HL-60/S4 treated with retinoic acid at 250 ng/mL for 4 days and 3 days (cell line): ENCODE results near the gene PSD.

Experiments
- in situ Hi-C: fragments of 300-500 bp; cut with MboI; formaldehyde crosslinking; loops from 2 replicates; pipeline ENCODE4 v1.7.0; 2022; ENCODE audit warnings: low sequenced_read_pairs

Gene PSD

DNA sequence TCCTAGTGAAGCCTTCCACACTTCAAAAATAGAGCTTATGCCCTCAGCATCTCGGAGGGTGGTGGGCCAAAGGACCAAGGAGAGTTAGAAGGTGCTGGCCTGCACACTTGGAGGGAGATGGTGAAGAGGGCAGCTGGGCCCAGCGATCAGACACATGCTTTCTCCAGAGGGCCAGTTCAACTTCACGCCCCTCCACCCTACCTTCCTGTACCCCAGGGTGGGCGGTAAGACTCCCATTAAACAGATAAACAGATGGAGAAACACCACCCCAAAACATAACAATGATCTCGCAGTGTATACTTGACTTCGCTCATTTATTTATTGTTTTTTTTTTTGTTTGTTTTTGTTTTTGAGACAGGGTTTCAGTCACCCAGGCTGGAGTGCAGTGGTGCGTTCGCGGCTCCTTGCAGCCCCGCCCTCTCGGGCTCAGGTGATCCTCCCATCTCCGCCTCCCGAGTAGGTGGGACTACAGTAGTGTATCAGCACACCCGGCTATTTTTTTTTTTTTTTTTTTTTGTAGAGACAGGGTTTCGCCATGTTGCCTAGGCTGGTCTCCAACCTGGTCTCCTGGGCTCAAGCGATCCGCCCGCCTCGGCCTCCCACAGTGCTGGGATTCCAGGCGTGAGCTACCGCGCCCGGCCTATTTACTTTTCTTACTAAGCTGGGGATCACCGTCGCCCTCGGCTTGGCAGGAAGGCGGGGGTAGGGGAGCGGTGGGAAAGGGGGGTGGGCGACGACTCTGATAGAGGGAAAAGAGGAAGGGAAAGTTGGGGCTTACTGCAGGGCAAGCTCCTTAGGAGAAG is 30.9 kb upstream of the PSD start:
- in situ Hi-C loops: no loop called here

- in situ Hi-C loops: no loop called here
Measured at GRCh38 chr10:102444851-102445250, 26.3 kb upstream of the PSD start.

DNA sequence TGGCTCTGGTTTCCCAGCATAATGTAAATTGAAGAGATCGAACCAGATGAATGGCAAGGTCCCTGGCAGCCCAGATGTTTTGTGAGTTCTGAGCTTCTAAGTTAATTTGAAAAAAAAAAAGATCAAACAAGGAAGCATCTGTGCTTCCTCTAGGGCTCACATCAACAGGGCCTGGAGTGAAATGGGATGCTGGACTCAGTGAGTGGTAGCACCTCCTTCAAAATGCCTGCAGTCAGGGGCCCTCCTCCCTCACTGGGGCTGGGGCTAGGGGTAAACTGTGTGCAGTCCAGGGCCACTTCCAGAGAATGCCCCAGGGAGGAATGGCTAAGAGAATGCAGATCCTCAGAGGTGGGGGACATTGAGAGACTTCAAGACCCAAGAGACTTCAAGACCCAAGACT is 19.8 kb upstream of the PSD start:
- in situ Hi-C loops: no loop called here

GRCh38 chr10:102437515-102437914 is 18.9 kb upstream of the PSD start:
- in situ Hi-C loops: no loop called here

GRCh38 chr10:102436312-102436711 is 17.7 kb upstream of the PSD start:
- in situ Hi-C loops: no loop called here

- in situ Hi-C loops: no loop called here
Measured at GRCh38 chr10:102435529-102436233, 17.1 kb upstream of the PSD start.

- in situ Hi-C loops: no loop called here
Measured at GRCh38 chr10:102435133-102435497, 16.5 kb upstream of the PSD start.

- in situ Hi-C loops: no loop called here
Measured at GRCh38 chr10:102434394-102435132, 16.0 kb upstream of the PSD start.

DNA sequence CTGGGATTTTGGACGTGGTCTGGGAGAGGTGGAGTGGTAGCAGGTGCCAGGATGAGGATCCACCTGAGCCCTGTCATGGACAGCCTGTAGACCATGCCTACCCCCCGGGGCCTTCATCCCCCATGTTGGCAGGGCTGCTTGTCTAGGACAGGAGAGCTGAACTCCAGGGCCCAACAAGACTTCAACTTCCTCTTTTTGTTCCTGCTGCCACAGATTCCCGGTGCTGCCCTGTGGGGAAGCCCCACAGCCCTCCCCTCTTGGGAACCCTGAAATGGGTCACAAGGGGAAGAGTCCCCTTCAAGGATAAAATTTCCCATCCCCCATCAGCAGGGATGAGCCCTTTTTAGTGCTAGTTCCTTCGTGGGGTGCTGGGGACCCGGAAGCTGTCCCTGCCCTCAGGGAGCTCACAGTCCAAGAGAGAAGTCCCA is 15.0 kb upstream of the PSD start:
- in situ Hi-C loops: no loop called here

DNA sequence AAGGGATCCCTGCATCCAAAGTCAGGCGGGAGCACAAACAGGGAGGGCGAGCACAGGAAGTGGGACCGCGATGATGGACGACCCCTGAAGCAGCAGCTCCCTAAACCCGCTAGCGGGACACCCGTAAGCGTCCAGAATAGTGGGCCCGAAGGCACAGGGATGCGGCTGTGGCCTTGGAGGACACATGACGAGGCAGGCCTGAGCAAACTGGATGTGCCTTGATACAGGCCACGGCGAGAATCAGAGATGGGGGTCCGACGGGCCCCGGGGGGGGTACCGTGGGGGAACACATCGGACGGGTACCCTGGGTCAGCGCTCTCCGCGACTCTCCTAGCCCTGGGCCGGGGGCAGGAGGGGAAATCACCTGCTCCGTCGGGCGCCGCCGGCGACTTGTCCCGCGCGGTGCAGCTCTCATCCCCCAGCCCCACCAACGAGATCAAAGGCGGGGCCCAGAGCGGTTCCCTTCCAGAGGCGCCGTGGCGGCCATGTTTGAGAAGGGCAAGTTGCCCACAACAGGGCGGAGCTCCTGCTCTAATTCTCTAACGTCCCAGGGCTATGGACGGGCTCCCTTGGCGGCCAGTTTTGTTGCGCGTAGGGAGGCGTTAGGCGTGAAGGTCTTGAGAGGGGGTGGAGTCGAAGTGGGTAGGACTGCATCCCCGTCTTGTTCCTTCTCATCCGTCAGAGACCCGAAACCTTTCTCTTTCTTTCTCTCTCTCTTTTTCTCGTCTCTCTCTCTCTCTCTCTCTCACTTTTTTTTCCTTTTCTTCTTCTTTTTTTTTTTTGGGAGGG is 13.8 kb upstream of the PSD start, which contains the start of gene CUEDC2:
Gene CUEDC2, minus strand, starts transcription at position 413 of the 789 bp plus-strand sequence. CDS start 7,386 bp downstream, outside the sequence.
- in situ Hi-C loops: no loop called here

GRCh38 chr10:102431452-102432124 is 13.0 kb upstream of the PSD start:
- in situ Hi-C loops: no loop called here

DNA sequence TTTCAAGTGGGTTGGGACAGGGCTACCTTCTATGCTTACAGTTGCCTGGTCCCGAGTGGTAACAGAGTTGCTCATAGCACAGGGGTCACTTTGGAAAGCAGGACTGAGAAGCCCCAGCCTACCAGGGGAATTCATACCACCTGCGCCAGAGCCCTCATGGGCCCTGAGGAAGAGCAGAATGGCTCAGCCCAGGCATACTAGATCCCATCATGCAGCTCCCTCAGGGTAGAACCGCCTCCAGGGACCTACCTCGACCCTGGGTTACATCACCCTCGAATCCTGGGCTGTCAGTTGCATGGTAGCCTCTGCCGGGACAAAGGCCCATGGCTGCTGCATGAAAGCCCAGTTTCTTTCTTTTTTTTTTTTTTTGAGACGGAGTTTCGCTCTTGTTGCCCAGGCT is 10.9 kb upstream of the PSD start:
- in situ Hi-C loops: no loop called here

DNA sequence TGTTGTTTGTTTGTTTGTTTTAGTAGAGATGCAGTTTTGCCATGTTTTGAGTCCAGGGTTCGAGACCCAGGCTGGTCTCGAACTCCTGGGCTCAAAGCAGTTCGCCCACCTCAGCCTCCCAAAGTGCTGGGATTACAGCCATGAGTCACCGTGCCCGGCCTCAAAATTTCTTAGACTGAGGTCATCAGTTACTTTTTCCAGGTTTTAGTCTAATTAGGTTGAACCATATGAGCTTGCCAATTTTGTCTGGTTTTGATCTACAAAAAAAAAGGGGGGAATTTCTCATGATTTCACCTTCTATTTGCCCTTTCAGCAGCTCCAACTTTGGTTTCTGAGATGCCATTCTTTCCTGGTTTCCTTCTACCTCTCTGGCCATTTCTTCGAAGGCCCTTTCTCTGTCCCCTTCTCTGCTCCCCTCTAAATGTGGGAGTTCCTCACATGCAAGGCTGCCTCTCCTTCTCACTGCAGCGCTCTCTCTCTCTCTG is 8.3 kb upstream of the PSD start:
- in situ Hi-C loops: no loop called here

DNA sequence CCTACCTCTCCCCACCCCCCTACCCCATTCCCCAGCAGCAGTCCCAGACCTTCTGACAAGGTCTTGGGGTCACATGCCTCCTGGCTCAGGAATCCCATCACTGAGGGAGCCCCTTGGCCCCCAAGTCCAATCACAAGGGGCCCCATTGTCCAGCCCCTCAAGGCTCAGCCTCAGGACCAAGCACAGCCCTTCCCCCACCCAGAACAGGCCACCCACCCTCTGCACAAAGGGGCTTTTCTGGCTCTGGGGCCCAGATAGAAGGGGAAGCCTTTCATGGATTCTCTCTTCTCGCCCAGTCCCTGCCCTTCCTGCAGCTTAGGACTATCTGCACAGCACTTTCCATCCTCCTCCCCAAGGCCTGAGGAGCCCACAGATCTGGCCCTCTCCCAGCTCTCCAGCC is 6.9 kb upstream of the PSD start:
- in situ Hi-C loops: no loop called here

DNA sequence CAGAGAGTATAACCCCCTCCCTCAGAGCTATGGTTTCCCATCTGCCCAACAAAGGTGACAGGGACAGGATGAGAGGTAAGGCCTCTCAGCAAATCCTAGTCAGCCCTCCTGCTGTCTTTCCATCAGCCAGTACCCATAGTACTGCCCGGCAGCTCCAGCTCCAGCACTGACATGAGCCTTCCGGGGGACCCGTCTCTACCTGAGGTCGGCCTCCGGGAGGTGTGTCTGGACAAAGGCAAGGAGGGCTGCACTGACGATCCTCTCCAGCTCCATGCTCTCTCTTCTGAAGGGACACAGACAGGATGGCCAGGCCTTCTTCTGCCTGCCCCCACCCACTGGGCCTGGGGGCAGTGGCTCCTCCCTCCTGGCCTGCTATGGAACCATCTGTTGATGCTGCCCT is 6.3 kb upstream of the PSD start:
- in situ Hi-C loops: no loop called here

GRCh38 chr10:102424145-102424544 is 5.6 kb upstream of the PSD start:
- in situ Hi-C loops: no loop called here

GRCh38 chr10:102423372-102423968 is 4.9 kb upstream of the PSD start:
- in situ Hi-C loops: no loop called here

- in situ Hi-C loops: no loop called here
Measured at GRCh38 chr10:102422545-102423129, 4.1 kb upstream of the PSD start.

DNA sequence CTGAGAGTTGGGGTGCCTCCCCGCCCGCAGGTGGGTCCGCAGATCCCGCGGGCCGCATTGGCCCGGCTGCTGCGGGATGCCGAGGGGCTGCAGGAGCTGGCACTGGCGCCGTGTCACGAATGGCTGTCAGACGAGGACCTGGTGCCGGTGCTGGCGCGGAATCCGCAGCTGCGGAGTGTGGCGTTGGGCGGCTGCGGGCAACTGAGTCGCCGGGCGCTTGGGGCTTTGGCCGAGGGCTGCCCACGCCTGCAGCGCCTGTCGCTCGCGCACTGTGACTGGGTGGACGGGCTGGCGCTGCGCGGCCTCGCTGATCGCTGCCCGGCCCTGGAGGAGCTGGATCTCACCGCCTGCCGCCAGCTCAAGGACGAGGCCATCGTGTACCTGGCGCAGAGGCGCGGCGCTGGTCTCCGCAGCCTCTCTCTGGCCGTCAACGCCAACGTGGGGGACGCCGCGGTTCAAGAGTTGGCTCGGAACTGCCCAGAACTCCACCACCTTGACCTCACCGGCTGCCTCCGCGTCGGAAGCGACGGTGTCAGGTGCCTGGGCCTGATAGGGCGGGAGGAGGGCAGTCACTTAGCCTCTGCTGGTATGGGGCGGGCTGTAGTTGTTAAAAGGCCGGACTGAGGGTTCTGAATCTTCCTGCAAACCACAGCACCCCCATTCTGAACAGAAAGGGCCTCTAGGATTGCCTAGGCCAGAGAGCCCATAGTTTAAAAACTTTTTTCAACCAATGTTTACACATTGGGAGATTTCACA is 3.4 kb upstream of the PSD start:
- in situ Hi-C loops: no loop called here
